Endodermal cell (in vitro differentiated cells): Measurements from ENCODE around the gene MACROD1. TPM values are rescaled to one million over a fixed set of nuclear protein-coding genes. Genes with fewer than 3 reads are reported as not detected.

Experiments used
- DNase-seq: peaks from one replicate; pipeline ENCODE4 v3.0.0-alpha.2; 2017
- H3K27ac ChIP-seq: 2 replicates; pipeline ENCODE4 v1.5.1; 2013; ENCODE audit warnings: mild to moderate bottlenecking, low read depth, low read length, moderate library complexity
- H3K27me3 ChIP-seq: 2 replicates; pipeline ENCODE4 v1.6.1; 2013; ENCODE audit warnings: mild to moderate bottlenecking, low read length, moderate library complexity; ENCODE audit not compliant: insufficient read depth, control insufficient read depth, poor library complexity, severe bottlenecking
- H3K36me3 ChIP-seq: 2 replicates; pipeline ENCODE4 v1.7.0; 2013; ENCODE audit warnings: mild to moderate bottlenecking, low read length, moderate library complexity; ENCODE audit not compliant: control insufficient read depth, insufficient read depth
- H3K4me1 ChIP-seq: one replicate; pipeline ENCODE4 v1.7.0; 2013; ENCODE audit warnings: low read length; ENCODE audit not compliant: control insufficient read depth, insufficient read depth
- H3K4me3 ChIP-seq: 2 replicates; pipeline ENCODE4 v1.5.1; 2013; ENCODE audit warnings: mild to moderate bottlenecking, low read length, moderate library complexity
- H3K9ac ChIP-seq: 2 replicates; pipeline ENCODE4 v1.6.1; 2013; ENCODE audit warnings: mild to moderate bottlenecking, low read length, moderate library complexity; ENCODE audit not compliant: poor library complexity, severe bottlenecking; ENCODE audit errors: extremely low read depth
- H3K9me3 ChIP-seq: 2 replicates; pipeline ENCODE4 v1.6.1; 2013; ENCODE audit warnings: mild to moderate bottlenecking, low read length, moderate library complexity; ENCODE audit not compliant: control insufficient read depth
- H3K27ac Mint-ChIP-seq: 2 replicates; pipeline ENCODE4 v1.8.0; 2020; ENCODE audit warnings: mixed read lengths
- H3K27me3 Mint-ChIP-seq: 2 replicates; pipeline ENCODE4 v1.8.0; 2021; ENCODE audit warnings: mild to moderate bottlenecking, mixed read lengths; ENCODE audit not compliant: insufficient read depth
- H3K36me3 Mint-ChIP-seq: 2 replicates; pipeline ENCODE4 v1.8.0; 2020; ENCODE audit warnings: low read depth, mixed read lengths
- H3K4me1 Mint-ChIP-seq: 2 replicates; pipeline ENCODE4 v1.8.0; 2020; ENCODE audit warnings: mixed read lengths
- H3K4me3 Mint-ChIP-seq: 2 replicates; pipeline ENCODE4 v1.8.0; 2020; ENCODE audit warnings: mild to moderate bottlenecking, moderate library complexity, mixed read lengths
- H3K9me3 Mint-ChIP-seq: 2 replicates; pipeline ENCODE4 v1.8.0; 2020; ENCODE audit warnings: mild to moderate bottlenecking, mixed read lengths
- CTCF ChIP-seq: fragments of 200-600 bp; sonication (generic); conservative IDR thresholded peaks from 2 replicates; pipeline ENCODE4 v1.5.0; 2021; ENCODE audit warnings: antibody characterized with exemption, mild to moderate bottlenecking
- WGBS, 2 experiments: methylation state at CpG; one replicate each; pipeline versions ENCODE4 v1.1.5 to v1.1.7; 2013; ENCODE audit warnings: missing lambda C conversion rate in 2 of 2, mixed read lengths in 1 of 2; ENCODE audit not compliant: insufficient coverage in 1 of 2, insufficient read length in 1 of 2; 5-methylcytosine and 5-hydroxymethylcytosine counted together
- total RNA-seq, 2 donors: library from RNA; stranded (reverse); fragmentation: NEBNext Ultra II Directional in 1 of 2; extraction: Animal tissue kit (Norgen Biotek cat#: 25700) in 1 of 2; gene quantifications; 2 replicates in 1 of 2; 3 replicates in 1 of 2; pipeline ENCODE4 v1.2.1, GENCODE V29; 2021

MACROD1 gene
- total RNA-seq, 2 donors from 2014 or later = 23.0 to 41.9 TPM

- Mint-ChIP-seq H3K27ac (no peak overlapping the region), H3K36me3 (peaks cover 2% of the 10 kb centered on the region), H3K4me3 (no peak overlapping the region), H3K9me3 (no peaks in the 10 kb centered on the region), H3K27me3 (peaks cover 4% of the 10 kb centered on the region), H3K4me1 (peaks cover 3% of the 10 kb centered on the region)
- TF ChIP-seq CTCF = peak; percentile 97
- H3K9ac ChIP-seq = no peak overlapping the region
- DNase-seq = peak; percentile 94
- H3K27me3 ChIP-seq = no peaks in the 10 kb centered on the region
- H3K36me3 ChIP-seq = no peaks in the 10 kb centered on the region
- H3K4me1 ChIP-seq = no peaks in the 10 kb centered on the region
- no peaks in the 10 kb centered on the region for H3K9me3 ChIP-seq
- no peak overlapping the region for H3K4me3 ChIP-seq
- 30 to 45% methylated on average over 4 to 18 of the region's 19 CpGs for WGBS, 2 experiments
- peak overlapping the region; percentile 93 for H3K27ac ChIP-seq
Measured at GRCh38 chr11:64148226-64148916, 17.5 kb downstream of the MACROD1 start.

- TF ChIP-seq CTCF = peak; percentile 95
- H3K27me3 Mint-ChIP-seq = peaks cover 4% of the 10 kb centered on the region
- H3K9me3 Mint-ChIP-seq = no peaks in the 10 kb centered on the region
- Histone ChIP-seq H3K4me1 (no peaks in the 10 kb centered on the region), H3K27ac (no peak overlapping the region), H3K9me3 (no peaks in the 10 kb centered on the region), H3K9ac (no peak overlapping the region), H3K4me3 (no peak overlapping the region), H3K27me3 (no peaks in the 10 kb centered on the region), H3K36me3 (no peaks in the 10 kb centered on the region)
- peaks cover 3% of the 10 kb centered on the region for H3K4me1 Mint-ChIP-seq
- no peak overlapping the region for H3K27ac Mint-ChIP-seq
- no peak overlapping the region for H3K4me3 Mint-ChIP-seq
- 80 to 93% methylated on average over 8 to 21 of the region's 22 CpGs for WGBS, 2 experiments
- peak; percentile 91 for DNase-seq
- H3K36me3 Mint-ChIP-seq = peaks cover 2% of the 10 kb centered on the region
Measured at GRCh38 chr11:64146036-64146955, 19.6 kb downstream of the MACROD1 start.

- Histone ChIP-seq H3K9ac (no peak overlapping the region), H3K27me3 (no peaks in the 10 kb centered on the region), H3K4me1 (no peaks in the 10 kb centered on the region), H3K36me3 (no peaks in the 10 kb centered on the region), H3K4me3 (no peak overlapping the region), H3K9me3 (no peaks in the 10 kb centered on the region), H3K27ac (no peak overlapping the region)
- DNase-seq = no peak
- H3K4me1 Mint-ChIP-seq = peaks cover 3% of the 10 kb centered on the region
- H3K27me3 Mint-ChIP-seq = peaks cover 1% of the 10 kb centered on the region
- H3K4me3 Mint-ChIP-seq = no peak overlapping the region
- H3K27ac Mint-ChIP-seq = no peak overlapping the region
- no peaks in the 10 kb centered on the region for H3K9me3 Mint-ChIP-seq
- no peak for TF ChIP-seq CTCF
- WGBS, 2 experiments = 92 to 93% methylated on average over 33 to 41 of the region's 41 CpGs
- no peaks in the 10 kb centered on the region for H3K36me3 Mint-ChIP-seq
Measured at GRCh38 chr11:64144587-64145472, 21.1 kb downstream of the MACROD1 start.
